Thyroid gland (tissue), 4 donors: ENCODE data around the gene IFTAP.
A peak's percentile ranks its signal among the peaks of the same experiment; 100 is the strongest.

Experiments used
- POLR2A ChIP-seq, 2 donors: fragments of 450-650 bp; IDR thresholded peaks; one replicate each; pipeline ENCODE4 v1.6.1; 2017; ENCODE audit warnings: antibody characterized with exemption in 2 of 2, mild to moderate bottlenecking in 2 of 2, moderate library complexity in 1 of 2
- TF ChIP-seq, protein P1 (sequence below), 6 experiments: fragments of 200-600 bp in 3 of 6; fragments of 450-650 bp in 3 of 6; sonication (generic) in 3 of 6; IDR thresholded peaks; one replicate each; pipeline ENCODE4 v1.5.1; 2016 to 2019; ENCODE audit warnings: antibody characterized with exemption in 6 of 6, mild to moderate bottlenecking in 2 of 6, inconsistent platforms in 1 of 6, moderate library complexity in 1 of 6

DNA sequence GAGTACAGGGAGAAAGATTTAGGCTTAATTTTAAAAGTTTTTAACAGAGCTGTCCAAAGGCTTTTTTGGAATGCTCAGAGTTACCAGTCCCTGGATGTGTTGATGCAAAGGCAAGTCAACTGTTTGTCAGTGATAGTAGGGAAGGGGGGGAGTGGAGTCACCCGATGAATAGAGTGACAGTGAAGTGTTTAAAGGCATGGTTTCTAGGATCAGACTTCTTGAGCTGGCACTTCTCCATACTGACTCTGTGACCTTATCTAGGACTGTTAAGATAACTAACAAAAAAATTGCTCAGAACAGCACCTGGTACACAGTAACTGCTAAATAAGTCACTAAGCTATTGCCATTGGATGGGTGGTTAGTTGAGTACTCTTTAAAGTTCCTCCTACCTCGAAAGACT is 15.1 kb downstream of the IFTAP start:
- TF ChIP-seq, protein P1, sequence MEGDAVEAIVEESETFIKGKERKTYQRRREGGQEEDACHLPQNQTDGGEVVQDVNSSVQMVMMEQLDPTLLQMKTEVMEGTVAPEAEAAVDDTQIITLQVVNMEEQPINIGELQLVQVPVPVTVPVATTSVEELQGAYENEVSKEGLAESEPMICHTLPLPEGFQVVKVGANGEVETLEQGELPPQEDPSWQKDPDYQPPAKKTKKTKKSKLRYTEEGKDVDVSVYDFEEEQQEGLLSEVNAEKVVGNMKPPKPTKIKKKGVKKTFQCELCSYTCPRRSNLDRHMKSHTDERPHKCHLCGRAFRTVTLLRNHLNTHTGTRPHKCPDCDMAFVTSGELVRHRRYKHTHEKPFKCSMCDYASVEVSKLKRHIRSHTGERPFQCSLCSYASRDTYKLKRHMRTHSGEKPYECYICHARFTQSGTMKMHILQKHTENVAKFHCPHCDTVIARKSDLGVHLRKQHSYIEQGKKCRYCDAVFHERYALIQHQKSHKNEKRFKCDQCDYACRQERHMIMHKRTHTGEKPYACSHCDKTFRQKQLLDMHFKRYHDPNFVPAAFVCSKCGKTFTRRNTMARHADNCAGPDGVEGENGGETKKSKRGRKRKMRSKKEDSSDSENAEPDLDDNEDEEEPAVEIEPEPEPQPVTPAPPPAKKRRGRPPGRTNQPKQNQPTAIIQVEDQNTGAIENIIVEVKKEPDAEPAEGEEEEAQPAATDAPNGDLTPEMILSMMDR (IDR thresholded peaks at IDR 0.05), result no peak
- peak in 1 of 2 donors; percentile 12 for TF ChIP-seq POLR2A (IDR thresholded peaks at IDR 0.05)
